Effector memory CD4-positive, alpha-beta T cell (primary cell): ENCODE results near the gene FOXP1.

Source experiments
- DNase-seq, 3 donors: peaks; one replicate each; pipeline ENCODE4 v3.0.0-alpha.2; 2020
- H3K27ac ChIP-seq: 2 replicates; pipeline ENCODE4 v1.7.0; 2013; ENCODE audit warnings: mild to moderate bottlenecking, low read length, moderate library complexity; ENCODE audit not compliant: insufficient read depth, poor library complexity, severe bottlenecking
- H3K27me3 ChIP-seq: replicated peaks from 2 replicates; pipeline ENCODE4 v1.7.0; 2013; ENCODE audit warnings: mild to moderate bottlenecking, low read length; ENCODE audit not compliant: insufficient read depth, control insufficient read depth, poor library complexity, severe bottlenecking
- H3K36me3 ChIP-seq: 2 replicates; pipeline ENCODE4 v1.7.0; 2013; ENCODE audit warnings: mild to moderate bottlenecking, low read length, moderate library complexity; ENCODE audit not compliant: control insufficient read depth, insufficient read depth
- H3K4me1 ChIP-seq: 2 replicates; pipeline ENCODE4 v1.7.0; 2013; ENCODE audit warnings: low read length, mild to moderate bottlenecking; ENCODE audit not compliant: control insufficient read depth, insufficient read depth, poor library complexity, severe bottlenecking
- H3K4me3 ChIP-seq: 2 replicates; pipeline ENCODE4 v1.7.0; 2013; ENCODE audit warnings: low read length, low read depth, mild to moderate bottlenecking; ENCODE audit not compliant: insufficient read depth, poor library complexity, severe bottlenecking
- H3K9me3 ChIP-seq: 2 replicates; pipeline ENCODE4 v1.7.0; 2013; ENCODE audit warnings: mild to moderate bottlenecking, low read length, moderate library complexity; ENCODE audit not compliant: control insufficient read depth

Gene FOXP1

DNA sequence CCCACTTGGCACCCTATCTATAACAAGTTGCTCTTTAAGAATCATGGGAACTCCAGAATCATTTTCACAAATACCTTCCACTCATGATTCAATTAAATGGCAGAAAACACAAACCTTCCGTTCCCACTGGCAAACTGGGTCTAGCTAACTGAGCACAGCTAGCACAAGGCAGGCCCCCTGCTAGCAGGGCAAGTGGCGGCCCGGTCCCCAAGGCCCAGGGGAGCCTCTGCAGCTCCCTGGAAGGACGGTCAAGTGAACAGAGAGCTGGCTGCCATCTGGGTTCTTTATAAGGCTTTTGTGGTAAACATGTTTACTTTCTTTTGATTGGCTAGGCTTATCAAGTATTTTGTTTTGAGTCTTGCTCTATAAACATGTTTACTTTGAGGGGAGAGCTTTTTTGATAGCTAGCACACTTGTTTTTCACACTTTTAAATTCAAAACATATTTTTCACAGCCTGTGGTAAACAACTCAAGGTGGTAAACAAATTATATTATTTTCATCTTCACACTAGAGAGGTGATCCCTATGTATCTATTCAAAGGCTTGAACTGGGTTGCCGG lies 81.4 kb downstream of the FOXP1 start:
- DNase-seq: no peak
- H3K4me1 ChIP-seq: peaks cover 3% of the 10 kb centered on the region
- no peaks in the 10 kb centered on the region for H3K9me3 ChIP-seq
- H3K27ac ChIP-seq: no peak overlapping the region
- H3K36me3 ChIP-seq: no peaks in the 10 kb centered on the region
- H3K4me3 ChIP-seq: no peak overlapping the region
- H3K27me3 ChIP-seq: no peaks in the 10 kb centered on the region

- H3K4me3 ChIP-seq: no peak overlapping the region
- H3K36me3 ChIP-seq: no peaks in the 10 kb centered on the region
- no peak for DNase-seq
- no peaks in the 10 kb centered on the region for H3K27me3 ChIP-seq
- no peak overlapping the region for H3K27ac ChIP-seq
- peaks cover 8% of the 10 kb centered on the region for H3K4me1 ChIP-seq
- H3K9me3 ChIP-seq: no peaks in the 10 kb centered on the region
Measured at GRCh38 chr3:71500696-71501095, 82.8 kb downstream of the FOXP1 start.

GRCh38 chr3:71499227-71499876 lies 84.2 kb downstream of the FOXP1 start:
- no peak for DNase-seq
- Histone ChIP-seq H3K4me3 (no peak overlapping the region), H3K4me1 (peaks cover 13% of the 10 kb centered on the region), H3K27ac (no peak overlapping the region), H3K9me3 (no peaks in the 10 kb centered on the region), H3K36me3 (no peaks in the 10 kb centered on the region), H3K27me3 (no peaks in the 10 kb centered on the region)

DNA sequence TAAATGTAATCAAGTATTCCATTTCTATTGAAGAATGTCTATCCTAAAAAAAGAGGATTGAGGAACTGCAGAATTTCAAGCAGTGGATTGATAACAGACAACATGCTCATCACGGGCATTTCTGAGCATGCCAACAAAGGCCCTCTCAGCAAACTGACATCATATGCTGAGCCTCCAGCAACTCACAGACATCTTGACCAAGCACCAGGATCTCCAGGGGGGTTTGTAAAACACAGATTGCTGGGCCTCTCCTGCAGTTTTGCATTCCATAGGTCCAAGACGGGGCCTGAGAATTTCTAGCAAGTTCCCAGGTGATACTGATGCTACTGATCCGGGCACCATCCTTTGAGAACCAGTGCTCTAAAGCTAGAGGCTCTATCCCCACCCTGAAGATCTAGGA lies 85.0 kb downstream of the FOXP1 start:
- Histone ChIP-seq H3K27ac (no peak overlapping the region), H3K36me3 (no peaks in the 10 kb centered on the region), H3K4me3 (no peak overlapping the region), H3K27me3 (no peaks in the 10 kb centered on the region), H3K4me1 (peaks cover 18% of the 10 kb centered on the region), H3K9me3 (no peaks in the 10 kb centered on the region)
- DNase-seq: no peak

DNA sequence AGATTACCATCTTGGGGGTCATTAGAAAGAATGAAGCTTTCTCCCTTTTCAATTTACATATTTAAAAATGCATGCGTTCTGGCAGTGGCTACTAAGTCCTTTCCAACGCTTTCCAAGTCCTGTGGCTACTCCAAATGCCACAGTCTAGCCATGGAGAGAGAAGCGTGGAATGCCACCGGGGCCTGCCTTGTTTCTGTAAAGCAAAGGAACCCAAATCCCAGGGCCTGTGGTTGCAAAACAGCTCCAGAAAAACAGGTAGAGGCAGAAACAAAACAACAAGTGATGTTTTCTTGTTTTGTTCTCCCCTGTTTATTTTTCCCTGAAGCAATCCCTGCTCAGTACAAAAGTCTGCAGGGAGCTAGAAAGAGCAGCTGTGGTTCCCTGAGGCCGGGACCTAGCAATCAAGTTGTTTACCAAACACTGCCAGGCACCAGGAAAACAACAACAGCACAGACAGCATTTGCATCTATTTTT lies 85.5 kb downstream of the FOXP1 start:
- Histone ChIP-seq H3K4me3 (no peak overlapping the region), H3K36me3 (no peaks in the 10 kb centered on the region), H3K27me3 (no peaks in the 10 kb centered on the region), H3K9me3 (no peaks in the 10 kb centered on the region), H3K4me1 (peaks cover 18% of the 10 kb centered on the region), H3K27ac (no peak overlapping the region)
- no peak for DNase-seq

- Histone ChIP-seq H3K36me3 (no peaks in the 10 kb centered on the region), H3K4me1 (peaks cover 18% of the 10 kb centered on the region), H3K27me3 (no peaks in the 10 kb centered on the region), H3K27ac (no peak overlapping the region), H3K9me3 (no peaks in the 10 kb centered on the region), H3K4me3 (no peak overlapping the region)
- no peak for DNase-seq
Measured at GRCh38 chr3:71497367-71497897, 86.1 kb downstream of the FOXP1 start.

DNA sequence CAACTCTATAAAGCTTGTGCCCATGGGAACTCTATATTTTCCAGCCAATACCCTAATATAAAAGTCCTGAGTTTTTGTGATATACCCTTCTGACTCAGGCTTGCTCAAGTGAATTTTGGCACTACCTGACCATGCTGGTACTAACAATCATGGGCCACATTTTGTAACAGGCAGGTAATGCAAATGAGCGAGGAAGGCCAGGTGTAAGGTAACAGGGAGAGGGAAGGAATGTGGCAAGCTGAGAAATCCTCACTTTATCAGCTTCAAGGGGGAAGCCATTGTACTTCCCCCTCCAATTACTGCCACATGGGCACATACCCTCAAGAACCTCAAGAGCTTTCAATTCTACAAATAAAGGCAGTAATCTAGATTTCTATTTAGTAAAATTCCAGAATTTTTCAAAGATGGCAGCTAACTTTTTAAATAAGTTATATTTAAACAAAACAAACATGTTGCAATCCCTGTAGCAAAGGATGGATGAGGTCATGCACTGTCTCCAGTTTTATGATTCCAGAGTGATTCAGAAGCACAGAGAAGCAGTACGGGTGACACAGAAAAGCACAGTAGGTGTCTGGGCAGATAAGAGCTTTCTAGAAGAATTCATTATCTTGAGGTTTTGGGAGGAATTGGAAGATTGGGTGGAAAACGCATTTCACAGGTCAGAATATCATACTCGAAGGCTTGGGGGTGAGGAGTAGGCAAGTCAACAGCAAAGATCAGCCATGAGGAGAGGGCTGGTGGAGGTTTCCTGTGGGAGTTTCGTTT lies 87.6 kb downstream of the FOXP1 start:
- H3K27me3 ChIP-seq: no peaks in the 10 kb centered on the region
- H3K27ac ChIP-seq: peak overlapping the region; percentile 52
- H3K36me3 ChIP-seq: no peaks in the 10 kb centered on the region
- no peak for DNase-seq
- peak overlapping the region; percentile 27 for H3K4me3 ChIP-seq
- H3K4me1 ChIP-seq: peaks cover 27% of the 10 kb centered on the region
- no peaks in the 10 kb centered on the region for H3K9me3 ChIP-seq

DNA sequence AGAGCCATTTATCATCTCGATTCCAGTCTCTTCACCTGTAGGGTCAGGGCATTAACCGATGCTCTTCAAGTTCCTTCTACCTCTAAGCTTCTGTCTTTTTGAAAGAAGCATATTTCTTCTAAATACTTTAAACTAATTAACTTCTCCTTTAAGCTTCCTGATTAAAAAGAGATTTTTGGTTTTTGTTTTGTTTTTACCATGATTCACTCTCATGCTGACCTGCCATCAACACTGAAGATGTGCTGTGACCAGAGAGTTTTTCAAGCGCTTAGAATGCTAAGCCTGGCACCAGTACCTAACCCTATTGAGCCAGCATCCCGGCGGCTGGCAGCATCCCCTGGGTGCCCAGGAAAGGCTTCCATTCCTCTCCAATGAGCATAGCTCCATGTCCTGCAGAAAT lies 89.3 kb downstream of the FOXP1 start:
- DNase-seq: no peak
- H3K4me1 ChIP-seq: peaks cover 33% of the 10 kb centered on the region
- H3K27ac ChIP-seq: peak overlapping the region; percentile 85
- H3K27me3 ChIP-seq: no peaks in the 10 kb centered on the region
- no peaks in the 10 kb centered on the region for H3K9me3 ChIP-seq
- H3K36me3 ChIP-seq: no peaks in the 10 kb centered on the region
- H3K4me3 ChIP-seq: no peak overlapping the region

DNA sequence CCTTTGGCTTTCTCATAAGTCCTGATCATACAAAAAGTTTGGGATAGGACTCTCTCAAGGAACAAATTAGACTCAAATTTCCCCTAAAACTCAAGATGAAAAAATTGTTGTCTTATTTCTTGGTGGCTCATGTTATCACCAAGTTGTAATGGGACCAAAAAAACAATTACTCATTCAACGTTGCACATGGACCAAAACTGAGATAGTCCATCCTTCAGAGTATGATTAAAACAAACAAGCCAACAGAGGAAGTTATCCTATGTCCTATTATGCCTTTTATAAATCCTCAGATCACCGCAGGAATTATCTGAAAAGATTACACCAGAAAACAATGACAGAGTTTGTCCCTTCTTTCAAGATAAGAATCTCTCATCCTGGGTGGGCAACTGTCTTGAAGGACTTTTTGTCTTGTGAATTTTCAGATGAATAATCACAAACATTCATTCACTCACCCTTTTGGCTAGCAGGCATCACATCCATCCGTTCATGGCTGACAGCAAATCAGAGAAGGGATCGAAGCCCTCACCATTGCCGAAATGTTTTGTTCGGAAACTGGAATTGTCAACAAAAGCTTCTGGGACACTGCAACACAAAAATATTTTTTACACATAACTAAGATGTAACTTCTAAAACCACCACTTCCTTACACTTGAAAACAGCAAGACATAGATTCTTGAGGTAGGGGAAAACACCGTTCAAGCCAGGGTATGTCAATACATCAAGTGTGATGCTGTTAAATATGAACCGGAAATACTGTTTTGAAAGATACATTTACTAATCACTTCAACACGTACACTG lies 90.4 kb downstream of the FOXP1 start:
- no peaks in the 10 kb centered on the region for H3K27me3 ChIP-seq
- H3K4me1 ChIP-seq: peaks cover 42% of the 10 kb centered on the region
- peak in 2 of 3 donors; percentile 20 to 26 for DNase-seq
- no peaks in the 10 kb centered on the region for H3K9me3 ChIP-seq
- peak overlapping the region; percentile 23 for H3K4me3 ChIP-seq
- H3K36me3 ChIP-seq: no peaks in the 10 kb centered on the region
- peak overlapping the region; percentile 85 for H3K27ac ChIP-seq
